Mesenchymal stem cell (in vitro differentiated cells and primary cell): Measurements from ENCODE around the gene KCNG1. TPM values are rescaled to one million over a fixed set of nuclear protein-coding genes. Genes with fewer than 3 reads are reported as not detected.

ENCODE experiments used
- DNase-seq: peaks from one replicate; pipeline ENCODE4 v3.0.0-alpha.2; 2013
- H2AFZ ChIP-seq: one replicate; pipeline ENCODE4 v1.6.1; 2013; ENCODE audit warnings: low read depth, mild to moderate bottlenecking, control low read depth, inconsistent platforms, low read length, moderate library complexity
- H2AK5ac ChIP-seq: 2 replicates; pipeline ENCODE4 v1.6.1; 2013; ENCODE audit warnings: low read length, moderate library complexity, mild to moderate bottlenecking, inconsistent platforms; ENCODE audit not compliant: severe bottlenecking
- H2BK120ac ChIP-seq: one replicate; pipeline ENCODE4 v1.6.1; 2013; ENCODE audit warnings: low read depth, mild to moderate bottlenecking, inconsistent platforms, low read length, moderate library complexity
- H2BK12ac ChIP-seq, 2 experiments: one replicate each; pipeline ENCODE4 v1.6.1; 2013; ENCODE audit warnings: inconsistent platforms in 2 of 2, low read length in 2 of 2, mild to moderate bottlenecking in 2 of 2, moderate library complexity in 2 of 2, control low read depth in 1 of 2
- H2BK15ac ChIP-seq: one replicate; pipeline ENCODE4 v1.6.1; 2013; ENCODE audit warnings: mild to moderate bottlenecking, low read depth, inconsistent platforms; ENCODE audit not compliant: poor library complexity, severe bottlenecking
- H2BK5ac ChIP-seq: 2 replicates; pipeline ENCODE4 v1.6.1; 2013; ENCODE audit warnings: low read depth, mild to moderate bottlenecking, low read length, control low read depth, inconsistent platforms; ENCODE audit not compliant: poor library complexity, severe bottlenecking
- H3K14ac ChIP-seq, 2 experiments: one replicate each; pipeline ENCODE4 v1.6.1; 2013; ENCODE audit warnings: inconsistent platforms in 2 of 2, low read length in 2 of 2, control low read depth in 1 of 2, mild to moderate bottlenecking in 1 of 2, moderate library complexity in 1 of 2
- H3K18ac ChIP-seq, 2 experiments: one replicate each; pipeline ENCODE4 v1.6.1; 2013; ENCODE audit warnings: inconsistent platforms in 2 of 2, low read length in 2 of 2, control low read depth in 1 of 2, low read depth in 1 of 2, mild to moderate bottlenecking in 1 of 2
- H3K23ac ChIP-seq, 2 experiments: one replicate each; pipeline ENCODE4 v1.6.1; 2013; ENCODE audit warnings: inconsistent platforms in 2 of 2, low read length in 2 of 2, mild to moderate bottlenecking in 2 of 2, moderate library complexity in 2 of 2, control low read depth in 1 of 2
- H3K27ac ChIP-seq: 2 replicates; pipeline ENCODE4 v1.5.1; 2013; ENCODE audit warnings: mild to moderate bottlenecking, moderate library complexity, low read length, control low read depth, inconsistent platforms; ENCODE audit not compliant: poor library complexity, severe bottlenecking
- H3K27me3 ChIP-seq, 2 experiments: 2 replicates each; pipeline versions ENCODE4 v1.6.1 to v1.7.0; 2013; ENCODE audit warnings: low read length in 2 of 2, mild to moderate bottlenecking in 2 of 2, moderate library complexity in 2 of 2, control low read depth in 1 of 2, inconsistent platforms in 1 of 2; ENCODE audit not compliant: control insufficient read depth in 1 of 2, insufficient read depth in 1 of 2
- H3K36me3 ChIP-seq, 2 experiments: 2 replicates each; pipeline versions ENCODE4 v1.6.1 to v1.7.0; 2013; ENCODE audit warnings: low read length in 2 of 2, control low read depth in 1 of 2, inconsistent platforms in 1 of 2, low read depth in 1 of 2, mild to moderate bottlenecking in 1 of 2; ENCODE audit not compliant: insufficient read depth in 2 of 2, control insufficient read depth in 1 of 2
- H3K4ac ChIP-seq, 2 experiments: one replicate each; pipeline ENCODE4 v1.6.1; 2013; ENCODE audit warnings: inconsistent platforms in 2 of 2, low read length in 2 of 2, mild to moderate bottlenecking in 2 of 2, moderate library complexity in 2 of 2, control low read depth in 1 of 2, low read depth in 1 of 2
- H3K4me1 ChIP-seq: 2 replicates; pipeline ENCODE4 v1.6.1; 2013; ENCODE audit warnings: low read depth, low read length, control low read depth; ENCODE audit not compliant: control insufficient read depth, insufficient read depth
- H3K4me2 ChIP-seq: 2 replicates; pipeline ENCODE4 v1.6.1; 2013; ENCODE audit warnings: low read length, mild to moderate bottlenecking, inconsistent platforms; ENCODE audit not compliant: poor library complexity, severe bottlenecking
- H3K4me3 ChIP-seq, 2 experiments: 2 replicates each; pipeline versions ENCODE4 v1.5.1 to v1.7.0; 2013; ENCODE audit warnings: low read length in 2 of 2, mild to moderate bottlenecking in 2 of 2, control low read depth in 1 of 2, low read depth in 1 of 2; ENCODE audit not compliant: insufficient read depth in 1 of 2
- H3K79me1 ChIP-seq: replicated peaks from 2 replicates; pipeline ENCODE4 v1.6.1; 2013; ENCODE audit warnings: mild to moderate bottlenecking, control low read depth, low read length, inconsistent platforms; ENCODE audit not compliant: poor library complexity, severe bottlenecking
- H3K9ac ChIP-seq: 2 replicates; pipeline ENCODE4 v1.7.0; 2013; ENCODE audit warnings: mild to moderate bottlenecking, low read length, moderate library complexity
- H3K9me3 ChIP-seq: 2 replicates; pipeline ENCODE4 v1.7.0; 2013; ENCODE audit warnings: mild to moderate bottlenecking, low read length; ENCODE audit not compliant: control insufficient read depth
- H4K8ac ChIP-seq: one replicate; pipeline ENCODE4 v1.6.1; 2013; ENCODE audit warnings: inconsistent platforms, mild to moderate bottlenecking, low read length, moderate library complexity
- H4K91ac ChIP-seq: one replicate; pipeline ENCODE4 v1.6.1; 2013; ENCODE audit warnings: mild to moderate bottlenecking, low read length, inconsistent platforms
- WGBS: methylation state at CpG from one replicate; pipeline ENCODE4 v1.1.7; 2013; ENCODE audit warnings: mixed read lengths; 5-methylcytosine and 5-hydroxymethylcytosine counted together
- polyA plus RNA-seq, 2 experiments: library from polyadenylated mRNA; stranded (reverse); fragments of 200-250 nt; gene quantifications; one replicate each; pipeline ENCODE4 v1.2.3, GENCODE V29; 2013

KCNG1 gene, protein sequence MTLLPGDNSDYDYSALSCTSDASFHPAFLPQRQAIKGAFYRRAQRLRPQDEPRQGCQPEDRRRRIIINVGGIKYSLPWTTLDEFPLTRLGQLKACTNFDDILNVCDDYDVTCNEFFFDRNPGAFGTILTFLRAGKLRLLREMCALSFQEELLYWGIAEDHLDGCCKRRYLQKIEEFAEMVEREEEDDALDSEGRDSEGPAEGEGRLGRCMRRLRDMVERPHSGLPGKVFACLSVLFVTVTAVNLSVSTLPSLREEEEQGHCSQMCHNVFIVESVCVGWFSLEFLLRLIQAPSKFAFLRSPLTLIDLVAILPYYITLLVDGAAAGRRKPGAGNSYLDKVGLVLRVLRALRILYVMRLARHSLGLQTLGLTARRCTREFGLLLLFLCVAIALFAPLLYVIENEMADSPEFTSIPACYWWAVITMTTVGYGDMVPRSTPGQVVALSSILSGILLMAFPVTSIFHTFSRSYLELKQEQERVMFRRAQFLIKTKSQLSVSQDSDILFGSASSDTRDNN
- polyA plus RNA-seq (2013, experiment 1 of 2) = 8.2 TPM
- 7.5 TPM for polyA plus RNA-seq (2013, experiment 2 of 2)

DNA sequence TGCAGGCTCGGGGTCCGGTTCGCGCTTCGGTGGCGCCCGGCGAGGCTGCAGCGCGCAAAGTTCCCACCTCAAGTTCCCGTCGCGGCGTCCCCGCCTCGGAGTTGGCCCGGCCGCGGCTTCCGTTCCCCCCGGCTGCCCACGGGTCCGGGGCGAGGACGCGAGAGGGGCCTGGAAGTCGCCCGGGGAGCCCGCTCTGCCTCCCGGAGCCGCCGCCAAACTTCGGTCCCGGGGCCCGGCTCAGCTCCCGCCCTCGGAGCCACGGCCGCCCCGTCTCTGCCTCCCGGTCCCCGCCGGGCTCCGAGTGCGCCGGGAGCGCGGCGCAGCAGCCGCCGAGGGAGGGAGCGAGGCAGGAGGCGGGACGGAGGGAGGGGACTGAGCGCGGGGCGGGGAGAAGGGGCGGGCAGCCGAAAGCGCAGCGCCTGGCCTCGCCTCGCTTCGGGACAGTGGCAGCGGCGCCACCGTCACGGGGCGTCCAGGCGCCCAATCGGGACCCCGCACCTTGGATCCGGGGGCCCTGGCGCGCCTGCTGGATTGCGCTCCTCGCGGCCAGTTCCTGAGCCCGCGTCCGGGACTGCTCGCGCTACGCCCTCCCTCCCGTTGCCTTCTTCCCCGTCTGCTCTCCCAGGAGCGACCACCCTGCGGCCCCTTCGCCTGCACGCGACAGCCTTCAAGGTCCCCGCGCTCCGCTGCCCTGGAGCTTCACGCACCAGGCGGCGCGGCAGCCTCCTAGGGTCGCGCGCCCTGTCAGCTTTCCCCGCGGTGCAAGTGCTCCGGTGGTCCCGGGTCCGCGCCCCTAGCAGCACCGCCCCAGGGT, at the start of gene KCNG1:
TSS of gene KCNG1 (minus strand) at position 305 of the 814 bp plus-strand sequence. CDS start 12,769 bp downstream, outside the sequence.
- H4K8ac ChIP-seq = peak within 1 kb of the TSS; percentile 74

DNA sequence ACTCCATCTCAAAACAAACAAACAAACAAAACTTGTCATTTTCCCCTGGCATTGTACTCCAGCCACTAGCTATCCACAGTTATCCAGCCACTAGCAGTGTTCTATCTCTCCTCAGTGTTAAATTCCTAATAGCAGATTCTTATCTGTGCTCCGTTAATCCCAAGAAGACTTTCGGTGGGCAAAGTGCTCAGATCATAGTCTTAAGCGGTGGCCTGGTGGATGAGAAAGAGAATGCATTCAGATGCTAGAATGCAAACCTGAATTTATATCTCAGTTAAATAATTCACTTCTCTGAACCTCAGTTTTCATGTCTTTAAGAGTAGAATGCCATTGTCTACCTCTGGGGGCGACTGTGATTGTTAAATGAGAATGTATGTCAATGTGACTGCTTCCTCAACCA, 47.7 kb upstream of the KCNG1 start:
- H3K4me2 ChIP-seq = no peak overlapping the region
- WGBS = 48% methylated on average over 1 of the region's 4 CpGs
- no peak overlapping the region for H3K18ac ChIP-seq
- peaks cover 5% of the 10 kb centered on the region for H3K9me3 ChIP-seq
- no peak overlapping the region for H3K27ac ChIP-seq
- H3K14ac ChIP-seq = no peak overlapping the region
- H2AK5ac ChIP-seq = no peak overlapping the region
- H3K4me3 ChIP-seq = no peak overlapping the region
- no peak overlapping the region for H4K91ac ChIP-seq
- H3K79me1 ChIP-seq = no peaks in the 10 kb centered on the region
- no peak overlapping the region for H3K4ac ChIP-seq
- H3K27me3 ChIP-seq = peaks cover 35 to 62% of the 10 kb centered on the region in 2 experiments
- H2BK12ac ChIP-seq = no peak overlapping the region
- DNase-seq = no peak
- no peak overlapping the region for H2BK5ac ChIP-seq
- no peak overlapping the region for H2BK120ac ChIP-seq
- H3K23ac ChIP-seq = no peak overlapping the region
- H2BK15ac ChIP-seq = no peak overlapping the region
- H3K9ac ChIP-seq = no peak overlapping the region
- no peaks in the 10 kb centered on the region for H3K36me3 ChIP-seq
- H2AFZ ChIP-seq = no peak overlapping the region
- no peak overlapping the region for H4K8ac ChIP-seq
- no peaks in the 10 kb centered on the region for H3K4me1 ChIP-seq

More for the DNA sequence above, at the start of gene KCNG1:
- no peak within 1 kb of the TSS for H3K27ac ChIP-seq
- H2BK12ac ChIP-seq = peak within 1 kb of the TSS; percentile 52 to 72
- peak within 1 kb of the TSS; percentile 46 to 76 for H3K4me3 ChIP-seq
- peak within 1 kb of the TSS; percentile 79 to 85 for H3K18ac ChIP-seq
- peak within 1 kb of the TSS; percentile 84 for H3K4me2 ChIP-seq
- peak within 1 kb of the TSS; percentile 86 for H2BK15ac ChIP-seq
- H2AK5ac ChIP-seq = no peak within 1 kb of the TSS
- H3K23ac ChIP-seq = peak within 1 kb of the TSS in 1 of 2 experiments; percentile 85
- H3K14ac ChIP-seq = peak within 1 kb of the TSS in 1 of 2 experiments; percentile 76
- peak within 1 kb of the TSS; percentile 92 for H4K91ac ChIP-seq
- DNase-seq = peak; percentile 87
- no peaks in the 10 kb centered on the region for H3K36me3 ChIP-seq
- H3K27me3 ChIP-seq = peaks cover 78 to 81% of the 10 kb centered on the region in 2 experiments
- 3% methylated on average over 38 of the region's 108 CpGs for WGBS
- peak within 1 kb of the TSS; percentile 45 for H3K9ac ChIP-seq
- H2BK5ac ChIP-seq = no peak within 1 kb of the TSS
- peaks cover 15% of the 10 kb centered on the region for H3K4me1 ChIP-seq
- H3K79me1 ChIP-seq = no peaks in the 10 kb centered on the region
- H2BK120ac ChIP-seq = no peak within 1 kb of the TSS
- H2AFZ ChIP-seq = peak within 1 kb of the TSS; percentile 75
- peak within 1 kb of the TSS; percentile 54 to 80 for H3K4ac ChIP-seq
- no peaks in the 10 kb centered on the region for H3K9me3 ChIP-seq

DNA sequence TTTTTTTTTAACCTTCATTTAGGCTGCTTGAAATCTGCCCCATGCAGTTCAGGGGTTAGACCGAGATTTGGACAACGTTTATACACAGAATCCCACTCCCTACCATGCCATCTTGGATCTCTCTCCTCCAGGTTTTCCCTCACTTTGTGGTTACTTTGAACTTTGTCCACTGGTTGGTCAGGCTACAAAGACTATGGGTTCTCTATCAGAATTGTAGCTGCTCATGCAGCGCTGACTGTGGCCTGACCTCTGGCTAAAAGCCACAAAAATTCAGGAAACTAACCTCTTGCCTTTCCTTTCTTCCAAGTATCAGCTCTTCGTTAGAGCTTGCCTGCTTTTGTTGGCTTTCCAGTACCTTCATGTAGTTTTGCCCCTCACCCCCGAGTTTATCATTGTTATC, 44.9 kb upstream of the KCNG1 start:
- H3K9ac ChIP-seq = no peak overlapping the region
- H3K27ac ChIP-seq = no peak overlapping the region
- peak overlapping the region in 1 of 2 experiments; percentile 72 for H3K23ac ChIP-seq
- WGBS = 56% methylated on average over 5 of the region's 5 CpGs
- H2BK5ac ChIP-seq = no peak overlapping the region
- H3K79me1 ChIP-seq = no peaks in the 10 kb centered on the region
- DNase-seq = no peak
- no peak overlapping the region for H2AK5ac ChIP-seq
- no peaks in the 10 kb centered on the region for H3K9me3 ChIP-seq
- H4K91ac ChIP-seq = no peak overlapping the region
- no peak overlapping the region for H3K18ac ChIP-seq
- H3K27me3 ChIP-seq = peaks cover 19 to 43% of the 10 kb centered on the region in 2 experiments
- no peak overlapping the region for H2BK15ac ChIP-seq
- no peaks in the 10 kb centered on the region for H3K4me1 ChIP-seq
- no peak overlapping the region for H2BK120ac ChIP-seq
- no peak overlapping the region for H3K4me2 ChIP-seq
- H3K4me3 ChIP-seq = no peak overlapping the region
- H4K8ac ChIP-seq = no peak overlapping the region
- H3K36me3 ChIP-seq = no peaks in the 10 kb centered on the region
- H3K4ac ChIP-seq = no peak overlapping the region
- no peak overlapping the region for H2AFZ ChIP-seq
- no peak overlapping the region for H2BK12ac ChIP-seq
- no peak overlapping the region for H3K14ac ChIP-seq

DNA sequence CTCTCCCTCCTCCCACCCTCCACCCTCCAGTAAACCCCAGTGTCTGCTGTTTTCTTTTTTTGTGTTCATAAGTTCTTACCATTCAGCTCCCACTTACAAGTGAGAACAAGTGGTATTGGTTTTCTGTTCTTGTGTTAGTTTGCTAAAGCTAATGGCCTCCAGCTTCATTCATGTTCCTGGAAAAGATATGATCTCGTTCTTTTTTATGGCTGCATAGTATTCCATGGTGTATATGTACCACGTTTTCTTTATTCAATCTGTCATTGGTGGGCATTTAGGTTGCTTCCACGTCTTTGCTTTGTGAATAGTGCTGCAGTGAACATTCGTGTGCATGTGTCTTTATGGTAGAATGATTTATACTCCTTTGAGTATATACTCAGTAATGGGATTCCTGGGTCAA, 42.7 kb upstream of the KCNG1 start:
- H4K8ac ChIP-seq = no peak overlapping the region
- H3K4me3 ChIP-seq = no peak overlapping the region
- H2BK15ac ChIP-seq = no peak overlapping the region
- 77% methylated on average over 4 of the region's 4 CpGs for WGBS
- no peaks in the 10 kb centered on the region for H3K9me3 ChIP-seq
- H3K9ac ChIP-seq = no peak overlapping the region
- no peak overlapping the region for H2BK5ac ChIP-seq
- no peak overlapping the region for H2BK12ac ChIP-seq
- no peak overlapping the region for H4K91ac ChIP-seq
- no peak overlapping the region for H3K4ac ChIP-seq
- H2AK5ac ChIP-seq = no peak overlapping the region
- no peak overlapping the region for H3K27ac ChIP-seq
- H3K14ac ChIP-seq = no peak overlapping the region
- H3K4me2 ChIP-seq = no peak overlapping the region
- no peak overlapping the region for H3K23ac ChIP-seq
- H3K4me1 ChIP-seq = no peaks in the 10 kb centered on the region
- no peak overlapping the region for H2AFZ ChIP-seq
- no peak overlapping the region for H3K18ac ChIP-seq
- no peak for DNase-seq
- H2BK120ac ChIP-seq = no peak overlapping the region
- H3K36me3 ChIP-seq = no peaks in the 10 kb centered on the region
- H3K27me3 ChIP-seq = peaks cover 7 to 30% of the 10 kb centered on the region in 2 experiments
- H3K79me1 ChIP-seq = no peaks in the 10 kb centered on the region
